Spleen (tissue), 11 donors: Measurements from ENCODE around the gene MACIR. TPM values are rescaled to one million over a fixed set of nuclear protein-coding genes. Genes with fewer than 3 reads are reported as not detected.

Experiments
- DNase-seq: peaks from one replicate; pipeline ENCODE4 v3.0.0-alpha.2; 2020
- H3K27ac ChIP-seq, 8 donors: fragments of 200-600 bp; sonication (generic) in 7 of 8; 1 replicate in 4 of 8; 2 replicates in 4 of 8; pipeline versions ENCODE4 v1.5.0 to v1.8.0; 2016 to 2021; ENCODE audit warnings: inconsistent platforms in 4 of 8, mild to moderate bottlenecking in 4 of 8, moderate library complexity in 1 of 8
- H3K27me3 ChIP-seq, 7 donors: fragments of 200-600 bp; sonication (generic) in 6 of 7; replicated peaks in 1 of 7; 1 replicate in 4 of 7; 2 replicates in 3 of 7; pipeline versions ENCODE4 v1.5.0 to v1.8.0; 2016 to 2021; ENCODE audit warnings: inconsistent platforms in 3 of 7, mild to moderate bottlenecking in 1 of 7
- H3K36me3 ChIP-seq, 6 donors: fragments of 200-600 bp; sonication (generic) in 5 of 6; 1 replicate in 4 of 6; 2 replicates in 2 of 6; pipeline versions ENCODE4 v1.5.0 to v1.8.0; 2016 to 2021; ENCODE audit warnings: inconsistent platforms in 2 of 6
- H3K4me1 ChIP-seq, 6 donors: fragments of 200-600 bp; sonication (generic) in 5 of 6; 1 replicate in 3 of 6; 2 replicates in 3 of 6; pipeline versions ENCODE4 v1.5.0 to v1.8.0; 2016 to 2021; ENCODE audit warnings: inconsistent platforms in 3 of 6
- H3K4me3 ChIP-seq, 8 donors: fragments of 200-600 bp; sonication (generic) in 7 of 8; 1 replicate in 4 of 8; 2 replicates in 4 of 8; pipeline versions ENCODE4 v1.5.0 to v1.8.0; 2016 to 2021; ENCODE audit warnings: inconsistent platforms in 4 of 8, mild to moderate bottlenecking in 4 of 8, moderate library complexity in 2 of 8
- H3K9me3 ChIP-seq, 8 donors: fragments of 200-600 bp; sonication (generic) in 7 of 8; 1 replicate in 4 of 8; 2 replicates in 4 of 8; pipeline versions ENCODE4 v1.5.0 to v1.8.0; 2016 to 2021; ENCODE audit warnings: inconsistent platforms in 4 of 8
- CTCF ChIP-seq, 11 experiments: fragments of 200-600 bp in 7 of 11; fragments of 450-650 bp in 4 of 11; sonication (generic) in 4 of 11; IDR thresholded peaks in 8 of 11; conservative IDR thresholded peaks in 3 of 11; 1 replicate in 7 of 11; 2 replicates in 4 of 11; pipeline versions ENCODE4 v1.4.0 to v1.8.0; 2016 to 2021; ENCODE audit warnings: antibody characterized with exemption in 11 of 11, inconsistent platforms in 4 of 11, mild to moderate bottlenecking in 1 of 11
- POLR2A ChIP-seq, 3 donors: fragments of 450-650 bp; IDR thresholded peaks; one replicate each; pipeline ENCODE4 v1.5.1; 2017; ENCODE audit warnings: antibody characterized with exemption in 3 of 3, mild to moderate bottlenecking in 1 of 3
- POLR2AphosphoS5 ChIP-seq, 3 donors: sonication (generic); formaldehyde crosslinking; IDR thresholded peaks; one replicate each; pipeline ENCODE4 v1.5.1; 2017; ENCODE audit warnings: antibody characterized with exemption in 3 of 3
- WGBS, 5 donors: extraction: QIAGEN DNeasy Blood & Tissue Kit in 3 of 5; methylation state at CpG; one replicate each; pipeline versions ENCODE4 v1.1.5 to v1.1.7; 2013 to 2018; 5-methylcytosine and 5-hydroxymethylcytosine counted together
- intact Hi-C: fragments of 100-400 bp; cut with DNase I; formaldehyde crosslinking; loops from one replicate; pipeline ENCODE4 v1.15.0; 2023; ENCODE audit warnings: low total_unique reads
- polyA plus RNA-seq, 3 donors: library from polyadenylated mRNA; stranded (reverse); fragments of 200-250 nt; gene quantifications; one replicate each; pipeline ENCODE4 v1.2.1, GENCODE V29; 2013
- total RNA-seq, 7 donors: library from RNA; depleted of rRNA in 3 of 7; stranded (reverse); fragments of >200 nt in 3 of 7; fragmentation: NEBNext Ultra II Directional in 4 of 7; extraction: Animal tissue kit (Norgen Biotek cat#: 25700) in 4 of 7; gene quantifications; one replicate each; pipeline versions ENCODE4 v1.1.0 to v1.2.1, GENCODE V29; 2016 to 2021
- donor health status: healthy with polysubstance abuse.
- donor health status: DM: no; HTN: no; CAD: no; lungs with moderate emphysema.
- donor health status: DM: no; HTN: no; CAD: no.
- donor health status: Bipolar disorder and iron deficiency.
- donor health status: healthy.
- donor health status: DM: no; HTN: no; CAD: no.
- donor health status: DM: yes; HTN: yes; CAD: no.

MACIR gene
- total and polyA plus RNA-seq, 10 donors, result 1.5 to 11.7 (median 3.5) TPM

GRCh38 chr5:103228061-103228460 is 30.5 kb upstream of the MACIR start:
- peaks cover 0 to 6% (median 0%) of the 10 kb centered on the region in 7 donors for H3K27me3 ChIP-seq
- H3K4me1 ChIP-seq, result peaks cover 0 to 5% (median 1%) of the 10 kb centered on the region in 6 donors
- H3K4me3 ChIP-seq, result no peak overlapping the region
- no peaks in the 10 kb centered on the region for H3K36me3 ChIP-seq
- no peaks in the 10 kb centered on the region for H3K9me3 ChIP-seq
- intact Hi-C loops, result no loop called here
- 82 to 92% (median 84%) methylated on average over 5 of the region's 5 CpGs for WGBS, 5 donors
- TF ChIP-seq POLR2AphosphoS5 (IDR thresholded peaks at IDR 0.05) (no peak), CTCF (IDR thresholded peaks at IDR 0.05 in 8 of 11, conservative IDR thresholded peaks at IDR 0.05 in 3 of 11) (no peak), POLR2A (IDR thresholded peaks at IDR 0.05) (no peak)
- no peak overlapping the region for H3K27ac ChIP-seq
- DNase-seq, result no peak

DNA sequence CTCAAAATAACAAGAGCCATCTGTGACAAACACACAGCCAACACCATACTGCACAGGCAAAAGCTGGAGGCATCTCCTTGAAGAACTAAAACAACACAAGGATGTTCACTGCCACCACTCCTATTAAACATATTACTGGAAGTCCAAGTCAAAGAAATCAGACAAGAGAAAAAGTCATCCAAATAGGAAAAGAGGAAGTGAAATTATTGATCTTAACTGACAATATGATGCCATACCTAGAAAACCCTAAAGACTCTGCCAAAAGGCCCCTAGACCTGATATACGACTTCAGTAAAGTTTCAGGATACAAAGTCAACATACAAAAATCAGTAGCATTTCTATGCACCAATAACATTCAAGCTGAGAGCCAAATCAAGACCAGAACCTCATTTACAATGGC is 30.0 kb upstream of the MACIR start:
- 67 to 82% (median 77%) methylated on average over 1 of the region's 1 CpG for WGBS, 5 donors
- DNase-seq, result no peak
- Histone ChIP-seq H3K4me3 (no peak overlapping the region), H3K27me3 (peaks cover 0 to 6% (median 0%) of the 10 kb centered on the region in 7 donors), H3K4me1 (peaks cover 0 to 5% (median 1%) of the 10 kb centered on the region in 6 donors), H3K27ac (no peak overlapping the region), H3K36me3 (no peaks in the 10 kb centered on the region), H3K9me3 (no peaks in the 10 kb centered on the region)
- intact Hi-C loops, result no loop called here
- no peak for TF ChIP-seq CTCF (IDR thresholded peaks at IDR 0.05 in 8 of 11, conservative IDR thresholded peaks at IDR 0.05 in 3 of 11)

- WGBS, 5 donors, result 74 to 82% (median 76%) methylated on average over 7 of the region's 7 CpGs
- no peak overlapping the region for H3K27ac ChIP-seq
- H3K4me3 ChIP-seq, result no peak overlapping the region
- H3K36me3 ChIP-seq, result no peaks in the 10 kb centered on the region
- TF ChIP-seq CTCF (IDR thresholded peaks at IDR 0.05 in 8 of 11, conservative IDR thresholded peaks at IDR 0.05 in 3 of 11) (peak; percentile 26 to 75 (median 68)), POLR2A (IDR thresholded peaks at IDR 0.05) (no peak)
- H3K27me3 ChIP-seq, result no peaks in the 10 kb centered on the region
- H3K9me3 ChIP-seq, result no peaks in the 10 kb centered on the region
- no peak for DNase-seq
- intact Hi-C loops, result no loop called here
- H3K4me1 ChIP-seq, result no peaks in the 10 kb centered on the region
These were observed 26.1 kb upstream of the MACIR start for GRCh38 chr5:103232393-103232999.

GRCh38 chr5:103234239-103234975 is 24.2 kb upstream of the MACIR start:
- Histone ChIP-seq H3K4me1 (no peaks in the 10 kb centered on the region), H3K36me3 (no peaks in the 10 kb centered on the region), H3K4me3 (no peak overlapping the region), H3K9me3 (peaks cover 0 to 9% (median 6%) of the 10 kb centered on the region in 8 donors), H3K27me3 (no peaks in the 10 kb centered on the region), H3K27ac (no peak overlapping the region)
- intact Hi-C loops, result no loop called here
- no peak for DNase-seq
- 86 to 92% (median 88%) methylated on average over 4 of the region's 4 CpGs for WGBS, 5 donors
- no peak for TF ChIP-seq POLR2A (IDR thresholded peaks at IDR 0.05)
- TF ChIP-seq POLR2AphosphoS5 (IDR thresholded peaks at IDR 0.05), result no peak
- no peak for TF ChIP-seq CTCF (IDR thresholded peaks at IDR 0.05 in 8 of 11, conservative IDR thresholded peaks at IDR 0.05 in 3 of 11)
